Fibroblast of lung (primary cell): ENCODE measurements around the gene PLAAT3.

Experiments used
- CTCF ChIP-seq, 2 donors: IDR thresholded peaks in 1 of 2; conservative IDR thresholded peaks in 1 of 2; 1 replicate in 1 of 2; 2 replicates in 1 of 2; pipeline ENCODE4 v1.5.1; 2011 to 2012; ENCODE audit warnings: low read length in 2 of 2, control low read depth in 1 of 2, inconsistent platforms in 1 of 2, low read depth in 1 of 2, mild to moderate bottlenecking in 1 of 2
- EZH2 ChIP-seq: IDR thresholded peaks from 2 replicates; pipeline ENCODE4 v1.5.1; 2012; ENCODE audit warnings: low read length, control low read depth, mild to moderate bottlenecking; ENCODE audit errors: missing control alignments

GRCh38 chr11:63543711-63544110 is 70.5 kb downstream of the PLAAT3 start:
- TF ChIP-seq CTCF (conservative IDR thresholded peaks at IDR 0.05 in 1 of 2, IDR thresholded peaks at IDR 0.05 in 1 of 2; ENCODE audit: low read depth in 1 of 2, low read length in 2 of 2) (no peak), EZH2 (no peak)
